Measurements from ENCODE around the gene FTL. TPM values are rescaled to one million over a fixed set of nuclear protein-coding genes. Genes with fewer than 3 reads are reported as not detected.

Gene FTL
- polyA plus RNA-seq, 2 of the 4 experiments (the other 2 are of a cell fraction): 4,743 to 13,930 TPM

GRCh38 chr19:48962029-48962848, 2.9 kb upstream of the FTL start:
- POLR2A ChIA-PET: interaction anchor here (0.8 to 1.6 kb wide), 8 partner anchors 8 to 317 kb away, joined by 3 to 18 read pairs (median 8); partner anchors contain the start of genes NUCB1, PPP1R15A and RUVBL2
- ATAC-seq (peak; percentile 42 to 61), DNase-seq (ENCODE audit: low read depth in 1 of 2, low spot score in 1 of 2) (peak; percentile 88 to 94), FAIRE-seq (peak; percentile 63)
- Histone ChIP-seq H3K4me3 (peak overlapping the region; percentile 33), H3K9me3 (no peaks in the 10 kb centered on the region), H3K4me2 (peak overlapping the region; percentile 80), H3K4me1 (peaks cover 49% of the 10 kb centered on the region), H3K27ac (peak overlapping the region; percentile 92 to 96)
- 21% methylated on average over 22 of the region's 22 CpGs for WGBS (ENCODE audit: missing lambda C conversion rate)
- CTCF ChIA-PET: interaction anchor here (0.6 to 5.4 kb wide), 9 partner anchors 8 to 317 kb away, joined by 3 to 39 read pairs (median 3); partner anchors contain the start of genes GYS1, NUCB1 and RUVBL2
- peak; percentile 57; the same call in 1 of the 2 replicates for TF ChIP-seq HMGXB4 (CRISPR knock-in tag; IDR thresholded peaks at IDR 0.05; ENCODE audit: borderline replicate concordance)
- no peak for TF ChIP-seq ZSCAN20 (CRISPR knock-in tag; IDR thresholded peaks at IDR 0.05)
- TF ChIP-seq FOSB (CRISPR knock-in tag; IDR thresholded peaks at IDR 0.05): no peak; the same call in 1 of the 2 replicates
- peak; percentile 62; the same call in 1 of the 2 replicates for TF ChIP-seq HEYL (CRISPR knock-in tag; IDR thresholded peaks at IDR 0.05)
- no peak for TF ChIP-seq FOSL2 (IDR thresholded peaks at IDR 0.05)
- TF ChIP-seq FOSL2 (CRISPR knock-in tag; IDR thresholded peaks at IDR 0.05): no peak
- TF ChIP-seq EHF (CRISPR knock-in tag; IDR thresholded peaks at IDR 0.05): peak; percentile 45; the same call in 1 of the 2 replicates
- no peak for TF ChIP-seq NR3C1 (IDR thresholded peaks at IDR 0.05)
- no peak for TF ChIP-seq CTCF (IDR thresholded peaks at IDR 0.05)
- no peak for TF ChIP-seq EP300 (IDR thresholded peaks at IDR 0.05)
- no peak for TF ChIP-seq SMC3 (IDR thresholded peaks at IDR 0.05)
- peak; percentile 80 for TF ChIP-seq PBX3 (IDR thresholded peaks at IDR 0.05)
- peak; percentile 81; the same call in 2 of the 3 replicates for TF ChIP-seq BCL3 (IDR thresholded peaks at IDR 0.05)
- TF ChIP-seq BHLHE40 (IDR thresholded peaks at IDR 0.05; ENCODE audit: low read depth, low read length): no peak
- 0 out of 2 replicates have a peak, but pooled peaks have one; percentile 2 for TF ChIP-seq USF2 (IDR thresholded peaks at IDR 0.05)
- TF ChIP-seq CBX8 (IDR thresholded peaks at IDR 0.05): no peak
- TF ChIP-seq REST (IDR thresholded peaks at IDR 0.05): no peak
- no peak for TF ChIP-seq KDM5A (IDR thresholded peaks at IDR 0.05)
- no peak; the same call in 1 of the 2 replicates for TF ChIP-seq RARB (CRISPR knock-in tag; IDR thresholded peaks at IDR 0.05)
- TF ChIP-seq ZFP36 (IDR thresholded peaks at IDR 0.05; ENCODE audit: borderline replicate concordance, partially characterized antibody): no peak
- TF ChIP-seq ELK1 (IDR thresholded peaks at IDR 0.05; ENCODE audit: low read depth, low read length): no peak
- no peak for TF ChIP-seq RNF2 (IDR thresholded peaks at IDR 0.05; ENCODE audit: borderline replicate concordance, low read depth)
- TF ChIP-seq MYC (IDR thresholded peaks at IDR 0.05; ENCODE audit: borderline replicate concordance, low read length): no peak
- no peak for TF ChIP-seq MAZ (IDR thresholded peaks at IDR 0.05; ENCODE audit: borderline replicate concordance, low read depth, low read length)
- TF ChIP-seq MAX (IDR thresholded peaks at IDR 0.05): peak; percentile 91
- peak; percentile 63; the same call in 1 of the 2 replicates for TF ChIP-seq HOXA7 (CRISPR knock-in tag; IDR thresholded peaks at IDR 0.05)
- TF ChIP-seq JUNB (IDR thresholded peaks at IDR 0.05): no peak
